Testis (tissue), 3 donors: Measurements from ENCODE around the gene MRPS27. TPM values are rescaled to one million over a fixed set of nuclear protein-coding genes. Genes with fewer than 3 reads are reported as not detected.

ENCODE experiments used
- DNase-seq: peaks from one replicate; pipeline ENCODE4 v3.0.0-alpha.2; 2019
- H3K27ac ChIP-seq, 2 donors: fragments of 200-600 bp; sonication (generic); one replicate each; pipeline ENCODE4 v1.5.1; 2019
- H3K27me3 ChIP-seq: fragments of 200-600 bp; sonication (generic); one replicate; pipeline ENCODE4 v1.5.1; 2019
- H3K36me3 ChIP-seq: fragments of 200-600 bp; sonication (generic); one replicate; pipeline ENCODE4 v1.5.1; 2017; ENCODE audit warnings: low read depth; ENCODE audit errors: missing control alignments
- H3K4me1 ChIP-seq: fragments of 200-600 bp; sonication (generic); one replicate; pipeline ENCODE4 v1.5.1; 2019
- H3K4me3 ChIP-seq, 2 donors: fragments of 200-600 bp; sonication (generic); one replicate each; pipeline ENCODE4 v1.5.1; 2017 to 2019
- H3K9me3 ChIP-seq: fragments of 200-600 bp; sonication (generic); one replicate; pipeline ENCODE4 v1.5.1; 2017
- POLR2A ChIP-seq: fragments of 450-650 bp; IDR thresholded peaks from one replicate; pipeline ENCODE4 v1.6.1; 2017; ENCODE audit warnings: antibody characterized with exemption, mild to moderate bottlenecking, moderate library complexity
- WGBS, 2 donors: methylation state at CpG; one replicate each; pipeline ENCODE4 v1.1.5; 2018; 5-methylcytosine and 5-hydroxymethylcytosine counted together
- intact Hi-C: fragments of 100-400 bp; cut with DNase I; formaldehyde crosslinking; loops from one replicate; pipeline ENCODE4 v1.15.1; 2023; ENCODE audit warnings: low total_unique reads
- polyA plus RNA-seq: library from polyadenylated mRNA; stranded (reverse); fragments of 350-450 nt; fragmentation: Illumina TruSeq; extraction: RNeasy Lipid Tissue Mini Kit (QIAGEN cat#74804); gene quantifications from one replicate; pipeline ENCODE4 v1.2.3, GENCODE V29; 2014; ENCODE audit warnings: low read depth, low replicate concordance; ENCODE audit not compliant: insufficient read depth
- total RNA-seq, 2 donors: library from RNA; depleted of rRNA; stranded (reverse); fragments of >200 nt; gene quantifications; one replicate each; pipeline ENCODE4 v1.2.3, GENCODE V29; 2016
- TF ChIP-seq, protein P1 (sequence below), 3 experiments: fragments of 450-650 bp in 2 of 3; fragments of 200-600 bp in 1 of 3; sonication (generic) in 1 of 3; IDR thresholded peaks; one replicate each; pipeline ENCODE4 v1.5.1; 2016 to 2019; ENCODE audit warnings: antibody characterized with exemption in 3 of 3, mild to moderate bottlenecking in 2 of 3, moderate library complexity in 1 of 3

Gene MRPS27
- total and polyA plus RNA-seq, 3 donors from 2014 or later, result 35.7 to 42.6 (median 41.6) TPM

DNA sequence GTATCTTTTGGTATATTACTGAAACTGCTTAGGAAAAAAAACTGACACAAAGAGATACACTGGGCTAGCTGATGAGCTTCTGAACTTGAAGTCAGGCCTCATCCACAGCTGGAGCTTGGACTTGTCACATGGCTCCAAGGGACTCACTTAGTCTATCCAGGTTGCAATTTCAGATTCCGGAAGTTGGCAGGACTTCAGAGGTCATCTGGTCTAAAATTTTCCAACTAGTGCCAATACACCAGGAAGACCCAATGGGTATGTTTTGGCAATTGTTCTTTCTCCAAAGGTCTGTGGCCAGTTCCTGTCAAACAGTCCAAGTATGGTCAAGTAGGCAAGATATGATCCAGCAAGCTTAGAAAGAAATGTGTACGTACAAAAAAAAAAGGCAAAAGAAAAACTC is 36.7 kb downstream of the MRPS27 start:
- H3K4me1 ChIP-seq, result peaks cover 8% of the 10 kb centered on the region
- WGBS, 2 donors, result 75 to 83% methylated on average over 2 of the region's 2 CpGs
- intact Hi-C loops, result no loop called here
- no peaks in the 10 kb centered on the region for H3K27me3 ChIP-seq
- TF ChIP-seq, protein P1, sequence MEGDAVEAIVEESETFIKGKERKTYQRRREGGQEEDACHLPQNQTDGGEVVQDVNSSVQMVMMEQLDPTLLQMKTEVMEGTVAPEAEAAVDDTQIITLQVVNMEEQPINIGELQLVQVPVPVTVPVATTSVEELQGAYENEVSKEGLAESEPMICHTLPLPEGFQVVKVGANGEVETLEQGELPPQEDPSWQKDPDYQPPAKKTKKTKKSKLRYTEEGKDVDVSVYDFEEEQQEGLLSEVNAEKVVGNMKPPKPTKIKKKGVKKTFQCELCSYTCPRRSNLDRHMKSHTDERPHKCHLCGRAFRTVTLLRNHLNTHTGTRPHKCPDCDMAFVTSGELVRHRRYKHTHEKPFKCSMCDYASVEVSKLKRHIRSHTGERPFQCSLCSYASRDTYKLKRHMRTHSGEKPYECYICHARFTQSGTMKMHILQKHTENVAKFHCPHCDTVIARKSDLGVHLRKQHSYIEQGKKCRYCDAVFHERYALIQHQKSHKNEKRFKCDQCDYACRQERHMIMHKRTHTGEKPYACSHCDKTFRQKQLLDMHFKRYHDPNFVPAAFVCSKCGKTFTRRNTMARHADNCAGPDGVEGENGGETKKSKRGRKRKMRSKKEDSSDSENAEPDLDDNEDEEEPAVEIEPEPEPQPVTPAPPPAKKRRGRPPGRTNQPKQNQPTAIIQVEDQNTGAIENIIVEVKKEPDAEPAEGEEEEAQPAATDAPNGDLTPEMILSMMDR (IDR thresholded peaks at IDR 0.05), result no peak
- TF ChIP-seq POLR2A, result no peak
- no peak overlapping the region for H3K4me3 ChIP-seq
- H3K27ac ChIP-seq, result peak overlapping the region in 1 of 2 donors; percentile 52
- no peaks in the 10 kb centered on the region for H3K36me3 ChIP-seq
- no peak for DNase-seq
- H3K9me3 ChIP-seq, result no peaks in the 10 kb centered on the region

DNA sequence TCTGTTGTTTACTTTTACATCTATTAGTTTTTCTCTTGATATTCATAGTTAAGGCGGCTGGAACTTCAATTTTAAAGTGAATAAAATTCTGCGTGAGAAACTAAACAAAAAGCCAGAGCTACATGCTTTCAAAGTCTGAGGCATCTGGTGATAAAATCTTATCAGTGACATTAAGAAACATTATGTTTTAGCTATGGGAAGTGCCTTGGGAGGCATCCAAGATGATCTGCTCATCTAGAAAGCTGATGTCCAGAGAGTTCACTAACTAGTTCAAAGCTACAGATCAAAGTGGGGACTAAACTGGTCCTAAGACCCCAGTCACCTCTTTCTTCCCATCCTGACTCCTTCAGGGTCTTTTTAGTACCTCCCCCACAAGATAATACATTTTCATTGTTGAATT is 37.2 kb downstream of the MRPS27 start:
- Histone ChIP-seq H3K4me3 (no peak overlapping the region), H3K27me3 (no peaks in the 10 kb centered on the region), H3K4me1 (peaks cover 8% of the 10 kb centered on the region), H3K27ac (peak overlapping the region in 1 of 2 donors; percentile 52), H3K36me3 (no peaks in the 10 kb centered on the region), H3K9me3 (no peaks in the 10 kb centered on the region)
- TF ChIP-seq POLR2A, result no peak
- DNase-seq, result no peak
- intact Hi-C loops, result no loop called here
- 64 to 74% methylated on average over 2 of the region's 2 CpGs for WGBS, 2 donors

DNA sequence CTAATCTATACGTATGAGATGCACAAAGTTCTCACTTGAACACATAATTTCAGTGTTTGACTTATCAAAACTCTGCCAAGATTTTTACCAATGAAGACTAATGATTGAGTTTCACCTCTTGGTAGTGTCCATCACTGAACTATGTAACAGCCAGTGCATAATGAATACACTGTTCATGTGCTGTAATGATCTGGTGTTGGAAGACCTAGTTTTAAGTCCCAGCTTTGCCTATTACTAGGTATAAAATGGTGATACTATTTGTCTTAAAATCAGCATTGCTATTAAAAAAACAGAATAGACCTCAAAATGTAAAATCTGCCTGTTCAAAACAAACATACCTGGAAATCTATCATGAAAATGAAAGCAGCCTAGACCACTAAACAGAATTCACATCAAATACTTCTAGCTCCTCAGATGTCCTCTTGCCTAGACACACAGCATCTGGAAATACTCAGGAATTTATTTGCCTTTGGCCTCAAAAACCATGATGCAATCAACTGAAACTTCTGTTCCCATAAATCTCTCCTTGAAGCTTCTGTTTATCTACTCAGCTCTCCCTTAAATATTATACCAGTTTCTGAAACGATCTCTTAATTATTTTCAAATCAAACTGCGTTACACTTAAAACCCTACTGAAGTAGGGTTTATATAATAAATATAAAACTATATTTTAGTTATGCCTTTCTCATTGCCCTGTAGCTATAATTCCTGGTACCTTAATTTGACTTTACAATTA is 38.1 kb downstream of the MRPS27 start:
- Histone ChIP-seq H3K9me3 (no peaks in the 10 kb centered on the region), H3K4me1 (peaks cover 8% of the 10 kb centered on the region), H3K27ac (peak overlapping the region in 1 of 2 donors; percentile 52), H3K4me3 (no peak overlapping the region), H3K27me3 (no peaks in the 10 kb centered on the region), H3K36me3 (no peaks in the 10 kb centered on the region)
- TF ChIP-seq POLR2A, result no peak
- TF ChIP-seq, protein P1 (IDR thresholded peaks at IDR 0.05), result no peak
- no peak for DNase-seq
- 57 to 58% methylated on average over 3 of the region's 3 CpGs for WGBS, 2 donors
- intact Hi-C loops, result no loop called here

DNA sequence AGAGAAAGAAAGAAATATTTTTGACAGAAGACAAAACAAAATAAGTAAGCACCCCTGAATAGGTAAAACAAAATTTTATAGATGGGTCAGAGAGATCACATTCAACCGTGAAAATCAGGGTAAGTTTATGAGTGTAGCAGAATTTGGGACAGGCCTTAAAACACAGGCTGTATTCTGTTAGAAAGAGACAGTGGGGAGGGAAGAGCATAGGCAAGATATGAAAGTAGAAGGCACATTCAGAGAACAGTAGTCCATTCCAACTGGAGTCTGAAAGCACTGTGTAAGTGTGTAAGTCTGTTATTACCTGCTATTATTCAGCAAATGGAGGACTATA is 38.6 kb downstream of the MRPS27 start:
- peak overlapping the region in 1 of 2 donors; percentile 52 for H3K27ac ChIP-seq
- DNase-seq, result no peak
- peaks cover 8% of the 10 kb centered on the region for H3K4me1 ChIP-seq
- 70 to 79% methylated on average over 1 of the region's 1 CpG for WGBS, 2 donors
- H3K4me3 ChIP-seq, result no peak overlapping the region
- H3K9me3 ChIP-seq, result no peaks in the 10 kb centered on the region
- H3K36me3 ChIP-seq, result no peaks in the 10 kb centered on the region
- TF ChIP-seq, protein P1 (IDR thresholded peaks at IDR 0.05), result no peak
- no peak for TF ChIP-seq POLR2A
- intact Hi-C loops, result no loop called here
- H3K27me3 ChIP-seq, result no peaks in the 10 kb centered on the region

DNA sequence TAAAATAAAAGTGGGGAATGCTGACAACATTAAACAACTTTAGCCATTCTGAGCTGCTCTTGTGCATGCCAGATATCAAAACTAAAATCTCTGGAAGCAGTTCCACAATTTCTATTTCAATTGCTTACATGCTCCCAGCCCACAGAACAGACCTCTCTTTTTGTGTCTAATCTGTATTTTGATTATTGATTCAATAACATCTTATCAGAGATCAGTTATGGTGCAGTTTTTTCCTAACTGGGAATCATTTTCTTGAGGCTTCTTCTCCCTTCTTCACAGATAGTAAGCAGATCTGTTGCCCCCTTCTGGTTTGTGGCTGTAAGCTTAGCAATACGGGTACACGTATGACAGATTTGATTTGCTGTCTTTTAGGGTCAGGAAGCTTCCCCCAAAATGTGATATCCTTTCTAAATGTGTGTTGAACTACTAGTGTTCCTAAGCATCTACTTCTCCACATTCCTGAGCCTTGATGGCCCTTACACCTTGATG is 39.4 kb downstream of the MRPS27 start:
- no peaks in the 10 kb centered on the region for H3K27me3 ChIP-seq
- H3K4me3 ChIP-seq, result no peak overlapping the region
- intact Hi-C loops, result no loop called here
- H3K4me1 ChIP-seq, result peaks cover 8% of the 10 kb centered on the region
- no peaks in the 10 kb centered on the region for H3K36me3 ChIP-seq
- WGBS, 2 donors, result 46 to 49% methylated on average over 2 of the region's 2 CpGs
- H3K27ac ChIP-seq, result no peak overlapping the region
- H3K9me3 ChIP-seq, result no peaks in the 10 kb centered on the region
- DNase-seq, result peak; percentile 40
- TF ChIP-seq, protein P1 (IDR thresholded peaks at IDR 0.05), result peak; percentile 32 to 34 (median 33)
- no peak for TF ChIP-seq POLR2A
